ENCODE measurements around the gene CASP12.
"Not testable (repeated sequence)": the region's sequence is repeated elsewhere in the genome, so short reads cannot be mapped to it uniquely, and the experiment has no call there.

CASP12 gene

DNA sequence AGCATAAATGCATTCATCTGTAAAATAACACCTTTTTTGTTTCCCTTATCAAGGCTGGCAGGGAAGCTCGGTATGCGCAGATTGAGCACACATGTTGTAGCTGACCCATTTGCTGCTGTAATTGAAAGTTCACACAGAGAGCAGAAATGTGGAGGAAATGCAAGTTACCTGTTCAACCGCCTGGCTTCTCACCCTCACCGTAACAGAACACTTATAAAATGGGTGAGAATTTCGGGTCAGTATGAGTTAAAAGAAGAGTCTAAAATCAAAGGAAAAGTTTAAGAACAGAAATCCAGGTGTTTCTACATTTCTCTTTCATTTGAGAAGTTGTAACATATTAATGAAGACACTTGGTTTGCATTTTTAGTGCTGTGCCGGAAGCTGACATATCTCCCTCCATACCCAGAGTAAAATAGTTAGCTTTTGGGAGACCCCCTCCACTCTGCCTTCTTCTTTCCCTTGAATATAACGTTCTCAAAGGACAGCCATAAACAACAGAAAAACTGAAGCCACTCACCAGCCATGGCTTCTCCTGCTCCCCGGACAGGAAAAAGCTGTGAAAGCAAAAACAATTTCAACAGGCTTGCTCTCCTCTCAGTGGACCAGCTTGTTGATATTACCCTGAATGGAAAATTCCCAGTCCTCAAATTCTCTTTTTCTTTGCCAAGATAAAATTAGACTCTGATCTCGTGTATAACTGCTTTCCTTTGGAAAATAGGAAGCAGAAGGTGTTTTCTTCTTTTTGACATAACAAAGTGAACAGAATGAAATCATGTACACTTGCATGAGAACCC is at the start of gene CASP12:
TSS of gene CASP12 (minus strand) at position 570 of the 794 bp plus-strand sequence.
- DNase-seq = no peak

DNA sequence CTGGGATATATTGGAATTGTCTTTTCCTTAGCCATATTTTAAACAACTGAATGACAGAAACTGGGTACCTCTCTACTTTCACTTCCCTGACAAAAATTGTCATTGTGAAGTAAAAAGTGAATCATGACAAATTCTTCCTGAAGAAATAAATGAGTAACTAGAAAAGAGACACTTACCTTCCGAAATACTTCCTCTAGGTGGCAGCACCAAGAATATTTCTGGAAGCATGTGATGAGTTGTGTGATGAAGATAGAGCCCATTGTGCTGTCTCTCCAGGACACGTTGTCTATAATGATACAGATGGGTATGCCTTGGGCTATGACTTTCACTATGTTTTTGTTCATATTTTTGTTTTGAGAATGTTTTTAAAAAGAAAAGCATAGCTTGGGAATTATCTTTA is 48.6 kb upstream of the CASP12 start:
- DNase-seq = peak; percentile 1 to 43

DNA sequence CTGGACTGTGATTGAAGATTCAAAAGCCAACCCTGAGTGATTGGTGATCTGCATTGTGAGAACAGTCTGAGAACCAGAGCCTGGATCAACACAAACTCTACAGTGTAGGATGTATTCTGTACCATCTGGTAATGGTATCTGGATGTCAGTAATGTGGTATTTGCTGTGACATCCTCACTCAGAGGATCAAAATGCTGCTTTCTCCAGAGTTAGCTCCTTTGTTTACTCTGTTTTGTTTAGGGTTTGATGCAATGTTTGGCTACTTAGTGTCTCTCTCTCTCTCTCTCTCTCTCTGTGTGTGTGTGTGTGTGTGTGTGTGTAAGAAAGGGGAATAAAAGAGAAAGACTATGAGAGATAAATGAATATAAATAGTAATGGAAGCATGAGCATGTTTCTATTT is 45.8 kb upstream of the CASP12 start:
- DNase-seq = no peak

DNA sequence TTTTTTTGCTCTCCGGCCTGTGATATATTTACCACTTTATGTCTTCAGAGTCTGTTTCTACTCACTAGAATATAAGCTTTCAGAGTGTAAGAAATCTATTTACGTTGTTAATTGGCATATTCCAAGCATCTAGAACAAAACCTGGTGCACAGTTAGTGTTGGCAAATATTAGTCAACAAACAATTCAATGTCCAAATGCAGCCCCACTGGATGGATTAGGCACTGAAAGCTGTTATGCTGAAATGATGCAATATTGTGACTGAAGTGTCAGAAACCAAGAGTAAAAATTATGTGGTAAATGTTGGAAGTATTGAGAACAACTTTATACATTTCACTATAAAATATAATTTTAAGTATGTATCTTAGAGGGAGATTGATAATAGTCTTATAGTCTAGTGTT is 45.3 kb upstream of the CASP12 start:
- peak in 1 of 2 experiments; percentile 20 for DNase-seq

DNA sequence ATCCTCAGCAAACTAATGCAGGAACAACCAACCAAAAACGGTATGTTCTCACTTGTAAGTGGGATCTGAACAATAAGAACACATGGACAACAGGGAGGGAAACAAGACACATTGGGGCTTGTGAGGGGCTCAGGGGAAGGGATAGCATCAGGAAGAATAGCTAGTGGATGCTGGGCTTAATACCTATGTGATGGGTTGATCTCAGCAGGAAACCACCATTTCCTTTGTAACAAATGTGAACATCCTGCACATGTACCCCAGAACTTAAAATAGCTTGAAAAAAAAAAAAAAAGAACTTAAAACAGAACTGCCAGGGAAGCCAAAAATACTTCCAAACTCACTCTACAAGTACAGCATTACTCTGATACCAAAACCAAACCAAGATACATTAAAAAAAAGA is 36.3 kb upstream of the CASP12 start:
- DNase-seq = no peak

DNA sequence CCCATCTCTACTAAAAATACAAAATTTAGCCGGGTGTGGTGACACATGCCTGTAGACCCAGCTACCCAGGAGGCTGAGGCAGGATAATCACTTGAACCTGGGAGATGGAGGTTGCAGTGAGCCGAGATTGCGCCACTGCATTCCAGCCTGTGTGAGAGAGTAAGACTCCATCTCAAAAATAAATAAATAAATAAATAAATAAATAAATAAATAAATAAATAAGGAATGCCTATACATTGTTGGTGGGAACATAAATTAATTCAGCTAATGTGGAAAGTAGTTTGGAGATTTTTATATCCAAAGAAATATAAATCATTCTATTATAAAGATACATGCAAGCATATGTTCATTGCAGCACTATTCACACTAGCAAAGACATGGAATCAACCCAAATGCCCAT is 35.8 kb upstream of the CASP12 start:
- DNase-seq = not testable (repeated sequence)

DNA sequence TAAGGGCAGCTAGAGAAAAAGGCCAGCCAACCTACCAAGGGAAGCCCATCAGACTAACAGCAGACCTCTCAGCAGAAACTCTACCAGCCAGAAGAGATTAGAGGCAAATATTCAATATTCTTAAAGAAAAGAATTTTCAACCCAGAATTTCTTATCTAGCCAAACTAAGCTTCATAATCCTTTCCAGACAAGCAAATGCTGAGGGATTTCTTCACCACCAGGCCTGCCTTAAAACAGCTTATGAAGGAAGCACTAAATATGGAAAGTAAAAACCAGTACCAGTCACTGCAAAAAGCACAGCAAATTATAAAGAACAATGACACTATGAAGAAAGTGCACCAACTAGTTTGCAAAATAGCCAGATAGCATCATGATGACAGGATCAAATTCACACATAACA is 30.6 kb upstream of the CASP12 start:
- DNase-seq = no peak

DNA sequence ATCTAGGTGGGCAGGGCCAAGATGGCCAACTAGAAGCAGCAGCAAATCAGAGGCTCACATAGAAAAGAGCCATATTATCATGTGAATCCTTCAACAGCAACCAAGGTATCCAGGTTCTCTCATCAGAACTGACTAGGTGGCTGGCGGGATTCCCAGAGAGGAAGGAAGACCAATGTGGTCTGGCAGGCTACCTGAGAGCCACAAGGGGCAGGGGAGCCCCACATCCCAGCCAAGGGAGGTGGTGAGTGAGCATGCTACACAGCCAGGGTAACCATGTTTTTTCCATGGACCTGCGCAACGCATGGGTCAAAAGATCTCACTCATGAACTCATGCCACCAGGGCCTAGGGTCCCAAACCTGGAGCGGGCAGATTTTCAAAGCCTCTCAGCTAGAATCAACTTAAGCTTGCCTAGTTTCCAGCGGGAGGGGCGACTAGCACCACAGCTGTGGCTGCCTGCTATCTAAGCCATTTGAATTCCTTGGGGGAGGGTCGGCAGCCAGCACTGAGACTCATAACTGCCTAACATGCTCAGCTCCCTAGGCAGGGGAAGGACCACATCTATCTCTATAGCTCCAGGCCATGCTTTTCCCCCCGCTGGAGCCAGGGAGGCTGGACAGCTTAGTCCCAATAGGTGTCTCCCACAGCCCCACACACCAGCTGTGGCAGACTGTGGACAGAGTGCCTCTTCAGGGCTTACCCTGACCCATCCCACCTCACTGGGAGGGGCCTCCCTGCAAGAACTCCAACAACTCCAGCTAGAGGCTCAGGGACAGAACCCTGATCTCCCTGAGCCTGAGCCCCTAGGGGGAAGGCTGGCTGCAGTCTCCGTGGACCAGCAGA is 28.7 kb upstream of the CASP12 start:
- DNase-seq = no peak

DNA sequence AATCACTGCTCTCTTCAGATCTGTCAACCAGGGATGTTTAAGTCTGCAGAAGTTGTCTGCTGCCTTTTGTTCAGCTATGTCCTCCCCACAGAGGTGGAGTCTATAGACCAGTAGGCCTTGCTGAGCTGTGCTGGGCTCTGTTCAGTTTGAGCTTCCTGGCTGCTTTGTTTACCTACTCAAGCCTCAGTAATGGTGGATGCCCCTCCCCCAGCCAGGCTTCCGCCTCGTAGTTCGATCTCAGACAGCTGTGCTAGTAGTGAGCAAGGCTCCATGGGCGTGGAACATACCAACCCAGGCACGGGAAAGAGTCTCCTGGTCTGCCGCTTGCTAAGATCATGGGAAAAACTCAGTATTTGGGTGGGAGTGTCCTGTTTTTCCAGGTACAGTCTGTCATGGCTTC is 27.6 kb upstream of the CASP12 start:
- DNase-seq = no peak

DNA sequence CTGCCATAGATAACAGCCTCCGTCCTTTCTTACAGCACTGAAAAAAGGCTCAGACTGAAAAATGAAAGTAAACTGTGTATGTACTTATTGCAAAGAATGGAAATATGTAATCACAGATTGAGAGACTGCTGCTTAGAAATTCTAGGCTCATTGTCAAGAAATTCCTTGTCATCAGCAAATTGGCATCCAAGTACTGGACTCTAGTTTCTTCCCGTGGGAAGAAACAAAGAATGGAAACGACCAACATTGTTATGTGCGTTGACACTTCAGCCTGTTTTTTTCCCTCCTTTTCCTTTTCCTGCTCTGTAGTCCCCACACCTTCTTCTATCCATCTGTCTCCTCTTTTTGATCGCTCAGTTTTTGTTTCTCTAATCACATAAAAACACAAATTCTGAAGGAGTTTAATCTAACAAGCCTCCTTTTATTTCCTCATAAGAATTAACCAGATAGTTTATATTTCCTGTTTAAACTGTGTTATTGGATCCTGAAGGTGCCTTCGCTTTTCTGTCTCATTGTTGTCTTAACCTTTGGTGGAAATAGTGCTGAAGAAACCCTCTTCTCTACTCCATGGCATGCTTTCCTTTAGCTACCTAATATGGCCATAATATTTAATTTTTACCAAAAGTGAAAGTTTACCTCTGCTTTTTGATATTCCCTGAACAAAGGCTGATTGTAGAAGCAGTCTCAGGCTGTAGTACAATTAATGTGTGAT is 20.0 kb upstream of the CASP12 start:
- DNase-seq = no peak

DNA sequence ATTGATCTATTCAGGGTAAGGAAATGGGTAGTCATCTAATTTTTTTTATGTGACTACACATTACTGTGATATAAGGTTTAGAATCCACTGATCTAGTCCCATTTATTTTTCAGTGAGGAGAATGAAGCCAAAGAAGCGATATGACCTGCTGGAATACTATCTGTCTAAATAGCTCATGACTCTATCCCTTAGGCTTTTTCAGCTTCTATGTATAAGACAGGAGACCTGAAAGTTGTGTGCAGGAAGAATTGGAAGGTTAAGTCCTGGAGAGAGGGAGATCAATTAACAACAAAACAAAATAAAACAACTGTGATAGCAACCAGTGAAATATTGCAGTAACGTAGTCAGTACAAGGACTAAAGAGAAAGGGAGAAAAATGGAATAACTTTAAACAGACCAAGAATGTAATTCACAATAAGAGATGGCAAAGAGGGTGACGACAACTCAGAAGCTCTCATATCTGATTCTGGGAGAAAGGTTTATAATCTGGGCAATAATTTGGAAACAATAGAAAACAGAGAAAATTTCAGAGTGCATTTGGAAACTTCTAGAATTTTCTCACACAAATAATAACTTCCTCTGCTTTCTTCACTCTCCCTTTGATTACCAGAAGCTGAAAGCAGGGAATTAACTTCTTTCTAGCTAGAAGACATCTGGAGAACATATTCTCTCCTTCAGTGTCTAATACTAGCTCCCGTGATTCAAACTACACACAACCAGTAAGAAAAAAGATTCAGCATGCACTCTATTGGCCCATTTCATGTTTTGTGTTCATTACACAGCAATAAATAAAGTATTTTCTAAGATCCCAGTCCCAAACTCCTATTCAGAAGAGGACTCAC is 19.2 kb upstream of the CASP12 start:
- no peak for DNase-seq

DNA sequence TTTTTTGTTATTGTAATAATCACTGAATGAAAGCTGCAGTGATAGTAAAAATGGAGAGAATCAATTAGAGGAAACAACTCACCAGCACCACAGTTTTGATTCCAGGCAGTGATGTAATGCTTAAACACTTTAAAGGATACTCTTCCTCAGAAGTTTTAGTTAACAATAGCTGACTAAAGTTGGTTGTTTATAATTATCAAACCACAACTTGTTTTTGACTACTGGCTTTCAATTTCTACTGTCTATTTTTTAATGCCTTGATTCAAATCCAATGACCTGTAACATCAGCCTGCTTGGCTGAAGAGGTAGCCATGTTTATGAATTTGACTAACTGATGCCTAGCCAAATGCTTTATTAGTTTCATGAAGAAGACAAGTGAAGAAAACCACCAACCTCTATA is 18.2 kb upstream of the CASP12 start:
- DNase-seq = no peak

DNA sequence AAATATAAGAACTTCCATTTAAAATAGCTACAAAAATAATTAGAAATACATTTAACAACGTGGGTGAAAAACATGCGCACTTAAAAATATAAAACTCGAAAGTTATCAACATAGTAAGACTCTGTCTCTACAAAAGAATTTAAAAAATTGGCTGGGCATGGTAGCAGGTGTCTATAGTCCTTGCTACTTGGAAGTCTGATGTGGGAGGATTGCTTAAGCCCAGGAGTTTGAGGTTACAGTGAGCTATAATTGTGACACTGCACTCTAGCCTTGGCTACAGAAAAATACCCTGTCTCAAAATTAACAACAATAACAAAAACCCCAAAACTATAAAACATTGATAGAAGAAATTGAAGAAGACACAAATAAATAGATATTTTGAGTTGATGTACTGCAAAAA is 13.8 kb upstream of the CASP12 start:
- DNase-seq = no peak

DNA sequence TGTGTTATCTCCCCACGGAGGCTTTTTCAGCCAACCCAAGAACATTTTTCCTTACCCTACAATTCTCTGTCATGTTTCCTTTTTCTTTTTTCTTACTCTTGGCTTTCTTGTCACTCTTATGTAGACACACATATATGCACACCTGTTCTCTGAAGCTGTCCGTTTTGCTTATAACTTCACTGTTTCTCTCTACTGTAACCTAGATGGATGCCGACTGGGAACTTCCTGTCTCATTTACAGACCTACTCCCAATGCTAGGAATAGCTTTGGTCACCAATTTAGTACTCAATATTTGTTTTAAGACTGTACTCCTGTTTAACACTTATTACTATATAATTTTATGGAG is 9.9 kb upstream of the CASP12 start:
- no peak for DNase-seq

DNA sequence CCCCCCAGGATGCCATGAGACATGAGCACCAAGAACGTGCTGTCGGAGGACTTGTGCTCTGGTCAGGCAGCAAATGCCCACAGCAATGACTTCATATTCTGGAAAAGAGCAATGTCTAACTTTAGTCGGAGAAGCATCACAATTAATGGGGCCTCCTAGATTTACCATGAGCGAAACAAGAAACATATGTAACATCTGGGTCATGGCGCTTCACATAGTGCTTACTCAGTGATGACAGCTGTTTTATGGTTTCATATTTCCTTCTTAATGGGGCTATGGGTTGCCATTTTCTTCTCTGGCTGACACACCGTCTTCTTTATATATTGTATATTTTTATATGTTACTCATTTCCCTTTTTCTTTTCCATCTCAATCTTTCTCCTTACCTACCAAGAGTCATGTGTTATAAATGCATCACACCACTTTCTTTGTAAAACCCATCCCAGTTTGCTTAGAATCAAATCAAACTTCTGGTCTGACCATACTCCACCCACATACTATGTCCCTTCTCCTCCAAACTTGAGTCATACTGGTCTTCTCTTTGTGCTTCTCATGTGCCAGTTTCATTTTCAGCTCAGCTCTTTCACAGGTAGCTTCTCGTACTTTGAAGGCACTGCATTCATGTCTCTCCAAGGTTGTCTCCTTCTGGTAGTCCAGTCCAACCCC is 9.4 kb upstream of the CASP12 start:
- no peak for DNase-seq

DNA sequence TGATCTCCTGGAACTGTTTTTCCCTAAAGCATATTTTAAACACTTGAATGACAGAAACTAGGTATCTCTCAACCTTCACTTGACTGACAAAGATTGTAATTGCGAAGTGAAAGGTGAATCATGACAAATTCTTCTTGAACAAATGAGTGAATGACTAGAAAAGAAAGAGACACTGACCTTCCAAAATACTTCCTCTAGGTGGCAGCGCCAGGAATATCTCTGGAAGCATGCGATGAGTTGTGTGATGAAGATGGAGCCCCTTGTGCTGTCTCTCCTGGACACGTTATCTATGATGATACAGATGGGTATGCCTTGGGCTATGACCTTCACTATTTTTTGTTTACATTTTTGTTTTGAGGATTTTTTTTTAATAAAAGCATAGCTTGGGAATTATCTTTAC is 7.0 kb upstream of the CASP12 start:
- DNase-seq = no peak

DNA sequence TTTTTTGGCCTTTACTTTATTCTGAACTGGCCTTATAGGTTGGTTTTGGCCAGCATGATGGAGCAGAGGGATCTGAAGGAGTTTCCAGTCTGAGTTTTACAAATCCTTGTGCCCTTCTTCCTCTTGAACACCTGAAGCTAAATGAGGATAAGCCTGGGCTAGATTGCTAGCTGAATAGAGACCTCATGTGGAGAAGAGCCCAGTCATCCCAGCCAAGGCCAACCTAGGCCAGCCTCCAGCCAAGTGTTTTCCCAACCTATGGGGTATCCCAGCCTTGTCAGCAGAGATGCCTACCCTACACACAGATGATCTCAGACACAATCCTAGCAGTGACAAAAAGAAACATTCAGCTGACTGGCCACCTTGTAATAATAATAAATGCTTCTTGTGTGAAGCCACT is 966 bp upstream of the CASP12 start:
- no peak for DNase-seq

DNA sequence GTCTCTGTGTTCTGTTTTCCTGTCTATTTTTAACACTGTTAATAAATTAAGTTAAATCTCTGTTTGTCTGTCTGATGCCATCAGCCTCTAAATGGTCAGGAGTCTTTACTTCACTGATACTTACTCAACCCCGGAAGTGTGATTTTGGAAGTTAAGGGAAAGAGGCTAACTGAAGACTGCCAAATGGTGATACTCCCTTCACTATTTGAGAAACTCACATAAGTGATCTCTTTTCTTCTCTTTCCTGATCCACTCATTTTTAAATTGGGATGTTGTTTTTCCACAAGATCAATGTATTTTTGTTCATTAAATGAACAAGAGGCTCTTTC is 389 bp upstream of the CASP12 start:
- no peak for DNase-seq

DNA sequence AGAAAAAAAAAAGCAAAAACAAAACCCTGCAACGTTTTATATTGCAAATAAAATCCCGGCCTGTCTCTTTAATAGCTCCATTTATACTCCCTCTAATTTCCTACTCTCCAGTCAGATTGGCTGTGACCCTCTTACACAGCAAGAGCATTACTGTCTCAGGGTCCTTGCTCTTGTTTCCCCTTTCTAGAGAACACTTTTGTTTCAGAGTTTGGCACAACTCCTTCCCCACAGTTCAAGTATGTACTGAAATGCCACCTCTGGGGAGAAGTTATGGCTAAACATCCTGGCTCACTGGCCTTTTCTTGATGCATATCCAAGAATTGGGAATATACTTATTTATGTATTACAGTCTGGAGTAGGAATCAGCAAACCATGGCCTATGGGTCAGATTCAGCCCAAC is 2.6 kb downstream of the CASP12 start:
- DNase-seq = no peak

DNA sequence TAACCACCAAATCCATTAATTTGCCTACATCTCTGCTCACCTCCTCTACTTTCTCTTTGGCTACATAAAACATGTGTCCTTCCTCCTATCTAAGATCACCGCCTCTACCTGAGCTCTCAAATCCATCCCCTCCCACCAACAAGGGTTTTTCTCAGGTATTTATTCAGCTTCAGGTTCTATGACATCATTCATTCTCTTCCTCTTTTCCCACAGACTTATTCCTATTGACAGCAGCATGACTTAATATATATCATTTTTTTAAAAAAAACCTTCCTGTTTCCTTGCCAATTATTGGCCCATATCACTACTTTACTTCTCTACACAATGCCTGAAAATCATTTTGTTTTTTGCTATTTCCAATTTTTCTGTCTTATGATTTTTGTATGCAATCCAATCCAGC is 4.4 kb downstream of the CASP12 start:
- no peak for DNase-seq

DNA sequence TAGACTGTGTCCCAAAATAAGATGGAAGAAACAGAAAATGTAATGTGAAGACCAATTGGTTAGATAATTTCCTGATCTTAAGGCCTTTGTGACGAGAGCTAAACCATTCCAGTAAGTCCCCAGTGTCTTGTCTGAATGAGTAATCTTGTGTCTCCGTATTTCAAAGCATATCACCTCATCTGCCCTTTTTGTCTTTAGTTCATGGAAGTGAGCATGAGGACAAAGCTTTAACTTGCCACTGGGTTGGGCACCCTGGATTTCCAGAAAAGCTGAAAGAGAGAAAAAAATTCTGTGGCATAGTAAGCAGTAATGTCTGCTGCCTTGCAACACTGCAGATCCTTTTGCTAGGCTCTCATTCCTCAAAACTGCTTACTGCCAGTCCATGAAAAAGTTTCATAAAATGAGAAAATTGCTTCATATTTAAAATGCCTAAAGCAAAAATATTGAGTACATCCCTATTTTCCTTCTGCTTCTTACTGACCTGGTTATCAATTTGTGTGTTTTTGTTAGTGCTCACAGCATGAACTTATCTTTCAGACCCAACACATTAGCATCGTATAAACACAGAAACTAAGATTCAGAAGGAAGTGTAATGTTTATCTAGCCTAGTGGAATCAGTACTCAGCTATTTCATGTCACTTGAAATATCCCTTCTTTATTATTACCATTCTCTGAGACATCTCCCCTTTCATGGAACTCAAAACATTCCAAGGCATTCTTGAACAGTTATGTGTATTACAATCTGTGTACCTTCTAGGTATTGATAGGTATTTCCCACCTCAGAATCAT is 5.3 kb downstream of the CASP12 start:
- no peak for DNase-seq

DNA sequence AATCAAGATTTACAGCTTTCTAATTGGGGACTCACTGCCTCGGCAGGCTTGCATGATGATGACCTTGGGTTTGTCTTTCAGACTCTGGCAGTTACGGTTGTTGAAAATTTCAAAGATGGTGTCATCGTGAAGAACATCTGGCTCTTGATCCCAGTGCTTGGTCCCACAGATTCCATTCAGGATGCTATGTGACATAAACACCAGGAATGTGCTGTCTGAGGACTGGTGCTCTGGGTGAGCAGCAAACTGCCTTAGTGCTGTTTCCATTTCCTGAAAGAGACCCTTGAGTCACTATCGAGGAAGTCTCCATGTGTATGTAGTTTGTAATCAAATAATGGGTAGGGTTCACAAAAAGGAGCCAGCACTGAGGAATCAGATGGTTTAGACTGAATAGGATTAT is 7.1 kb downstream of the CASP12 start:
- DNase-seq = no peak

All from NCI-H2081 (cell line).